ENCODE data around the gene CFDP1.

DNA sequence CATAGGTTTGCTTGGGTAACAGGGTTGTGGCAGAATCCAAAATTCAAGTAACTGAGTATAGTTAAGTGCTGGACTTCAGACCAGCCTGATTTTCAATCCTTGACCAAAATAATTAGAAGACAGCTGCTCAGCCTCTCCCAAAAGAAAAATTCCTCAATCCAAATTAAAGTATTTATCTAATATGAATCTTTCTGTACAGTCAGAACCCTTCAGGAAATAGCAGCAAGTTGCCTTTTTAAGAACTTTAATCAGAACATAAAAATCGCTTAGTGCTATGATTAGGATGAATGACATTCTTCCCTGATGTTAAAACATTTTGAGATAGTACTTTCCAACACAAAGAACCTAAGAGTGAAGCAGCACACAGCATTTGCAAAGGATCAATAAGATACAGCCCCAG is 50.2 kb downstream of the CFDP1 start:
- TF ChIP-seq CTCF (IDR thresholded peaks at IDR 0.05) = no peak
- TF ChIP-seq POLR2AphosphoS5 (IDR thresholded peaks at IDR 0.05) = no peak
- no peak for TF ChIP-seq EP300 (IDR thresholded peaks at IDR 0.05; ENCODE audit: low read depth)
- no peak for TF ChIP-seq POLR2A (IDR thresholded peaks at IDR 0.05)
